ENCODE results near the gene SYT8. TPM values are rescaled to one million over a fixed set of nuclear protein-coding genes. Genes with fewer than 3 reads are reported as not detected.
A peak's percentile ranks its signal among the peaks of the same experiment; 100 is the strongest.

Gene SYT8
- total RNA-seq, 2 experiments from 2014 or later: not detected

DNA sequence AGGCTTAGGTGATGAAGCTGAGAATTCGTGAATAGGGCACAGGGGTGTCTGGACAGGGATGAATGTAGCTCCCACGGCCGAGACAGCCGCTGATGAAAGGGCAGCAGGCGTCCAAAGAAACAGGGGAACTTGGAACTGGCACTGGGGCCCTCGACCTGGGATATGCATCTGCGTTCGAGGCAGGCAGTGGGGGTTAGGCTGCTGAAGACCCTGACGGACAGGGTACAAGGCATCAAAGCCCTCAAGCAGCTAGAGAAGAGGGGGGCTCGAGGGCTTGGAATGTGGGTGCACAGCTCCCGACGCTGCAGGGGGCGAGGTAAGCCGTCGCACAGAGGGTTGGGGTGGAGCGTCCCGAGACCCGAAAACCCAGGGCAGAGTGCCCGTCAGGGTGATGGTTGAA lies 6.9 kb upstream of the SYT8 start:
- no peak for DNase-seq
- intact Hi-C loops (cut with DNase I, micrococcal nuclease): no loop called here

DNA sequence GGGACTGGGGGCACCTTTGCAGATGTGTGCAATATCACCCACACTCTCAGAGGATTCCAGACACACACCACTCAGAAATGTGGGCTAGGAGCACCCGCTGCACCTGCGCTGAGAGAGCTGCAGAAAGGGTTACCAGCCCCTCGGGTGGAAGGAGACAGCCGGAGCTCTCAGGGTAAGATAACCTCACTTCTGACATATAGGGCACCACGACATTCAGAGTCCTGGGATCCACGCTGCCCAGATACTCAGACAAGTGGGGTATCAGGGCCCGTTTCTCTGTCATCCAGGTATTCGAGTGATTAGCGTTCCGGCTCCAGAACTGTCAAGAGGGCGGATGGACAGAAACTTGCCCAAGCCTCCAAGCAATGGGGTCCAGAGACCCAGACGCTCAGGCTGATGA lies 6.2 kb upstream of the SYT8 start:
- Mint-ChIP-seq H3K9me3 (ENCODE audit: low read depth) (no peaks in the 10 kb centered on the region), H3K27ac (no peak overlapping the region), H3K4me3 (no peak overlapping the region), H3K4me1 (no peaks in the 10 kb centered on the region), H3K27me3 (no peaks in the 10 kb centered on the region), H3K36me3 (ENCODE audit: low read depth) (no peaks in the 10 kb centered on the region)
- ChIA-PET POLR2A (no interaction called here), CTCF (interaction anchor here (0.9 to 2.7 kb wide), 2 partner anchors 135 to 176 kb away, joined by 3 to 15 read pairs; no protein-coding TSS in a partner anchor)
- ATAC-seq (no peak), DNase-seq (no peak)
- intact Hi-C loops (cut with DNase I, micrococcal nuclease): no loop called here

More for the DNA sequence above, 6.9 kb upstream of the SYT8 start:
- Mint-ChIP-seq H3K4me1 (no peaks in the 10 kb centered on the region), H3K36me3 (ENCODE audit: low read depth) (no peaks in the 10 kb centered on the region), H3K9me3 (ENCODE audit: low read depth) (no peaks in the 10 kb centered on the region), H3K4me3 (no peak overlapping the region), H3K27me3 (no peaks in the 10 kb centered on the region), H3K27ac (no peak overlapping the region)
- ChIA-PET POLR2A (no interaction called here), CTCF (interaction anchor here (0.9 to 2.7 kb wide), 3 partner anchors 135 to 175 kb away, joined by 3 to 15 read pairs (median 3); no protein-coding TSS in a partner anchor)
- no peak for ATAC-seq

DNA sequence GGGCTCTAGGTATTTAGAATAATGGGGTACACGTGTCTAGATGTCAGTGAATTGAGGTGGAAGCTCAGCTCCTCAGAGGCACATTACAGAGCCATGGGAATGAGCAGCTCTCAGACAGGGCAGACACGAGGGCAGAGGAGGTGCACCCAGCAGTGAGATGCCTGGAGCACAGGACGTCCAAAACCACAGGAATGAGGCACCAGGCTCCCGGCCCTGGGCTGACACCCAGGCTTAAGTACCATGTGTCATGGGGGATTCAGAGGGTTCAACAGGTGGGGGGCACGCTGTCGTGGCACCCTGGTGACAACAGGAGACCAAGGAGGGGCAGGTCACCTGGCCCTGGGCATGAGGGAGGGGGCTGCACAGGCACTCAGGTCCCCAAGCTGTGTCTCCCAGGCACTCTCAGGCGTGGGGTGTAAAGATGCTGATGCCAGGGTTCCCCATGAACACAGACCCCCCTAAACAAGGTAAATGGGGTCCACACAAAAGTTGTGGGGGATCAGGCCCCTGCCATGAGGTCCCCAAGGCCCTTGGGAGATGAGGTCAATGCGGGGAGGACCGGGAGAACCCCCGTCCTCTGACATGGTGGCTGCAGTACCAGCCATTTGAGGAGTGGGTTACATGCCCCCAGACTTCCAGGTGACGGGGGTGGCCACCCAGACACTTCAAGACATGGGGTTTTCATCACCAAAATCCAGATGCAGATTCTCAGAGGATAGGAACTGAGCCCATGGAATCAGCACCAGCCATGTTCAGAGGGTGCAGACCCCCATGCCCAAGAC lies 5.6 kb upstream of the SYT8 start:
- H3K36me3 Mint-ChIP-seq (ENCODE audit: low read depth): no peaks in the 10 kb centered on the region
- H3K27ac Mint-ChIP-seq: no peak overlapping the region
- no peaks in the 10 kb centered on the region for H3K9me3 Mint-ChIP-seq (ENCODE audit: low read depth)
- H3K4me3 Mint-ChIP-seq: no peak overlapping the region
- no peaks in the 10 kb centered on the region for H3K4me1 Mint-ChIP-seq
- H3K27me3 Mint-ChIP-seq: no peaks in the 10 kb centered on the region
- DNase-seq (no peak), ATAC-seq (no peak)
- CTCF ChIA-PET: interaction anchor here (1.0 to 7.8 kb wide), 3 partner anchors 136 to 177 kb away, joined by 3 to 181 read pairs (median 15); no protein-coding TSS in a partner anchor
- POLR2A ChIA-PET: no interaction called here
- intact Hi-C loops (cut with DNase I, micrococcal nuclease): no loop called here

DNA sequence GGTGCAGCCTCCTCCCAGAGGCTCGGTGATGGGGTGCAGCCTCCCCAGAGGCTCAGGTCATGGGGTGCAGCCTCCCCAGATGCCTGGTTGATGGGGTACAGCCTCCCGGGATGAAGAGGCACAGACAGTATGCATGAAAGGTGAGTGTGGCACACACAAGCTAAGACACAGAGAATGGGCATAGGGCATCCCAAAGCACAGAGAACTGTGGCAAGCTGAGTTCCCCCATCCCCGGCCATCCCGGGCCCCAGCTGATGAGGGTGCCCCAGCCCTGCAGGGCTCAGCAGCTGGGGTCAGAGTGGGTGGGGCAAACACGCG lies 4.8 kb upstream of the SYT8 start:
- Mint-ChIP-seq H3K27ac (no peak overlapping the region), H3K9me3 (ENCODE audit: low read depth) (no peaks in the 10 kb centered on the region), H3K27me3 (no peaks in the 10 kb centered on the region), H3K36me3 (ENCODE audit: low read depth) (no peaks in the 10 kb centered on the region), H3K4me3 (no peak overlapping the region), H3K4me1 (no peaks in the 10 kb centered on the region)
- POLR2A ChIA-PET: no interaction called here
- ATAC-seq (no peak), DNase-seq (no peak)
- CTCF ChIA-PET: interaction anchor here (1.0 to 7.8 kb wide), 2 partner anchors 137 to 177 kb away, joined by 3 to 181 read pairs; no protein-coding TSS in a partner anchor
- intact Hi-C loops (cut with DNase I, micrococcal nuclease): no loop called here

DNA sequence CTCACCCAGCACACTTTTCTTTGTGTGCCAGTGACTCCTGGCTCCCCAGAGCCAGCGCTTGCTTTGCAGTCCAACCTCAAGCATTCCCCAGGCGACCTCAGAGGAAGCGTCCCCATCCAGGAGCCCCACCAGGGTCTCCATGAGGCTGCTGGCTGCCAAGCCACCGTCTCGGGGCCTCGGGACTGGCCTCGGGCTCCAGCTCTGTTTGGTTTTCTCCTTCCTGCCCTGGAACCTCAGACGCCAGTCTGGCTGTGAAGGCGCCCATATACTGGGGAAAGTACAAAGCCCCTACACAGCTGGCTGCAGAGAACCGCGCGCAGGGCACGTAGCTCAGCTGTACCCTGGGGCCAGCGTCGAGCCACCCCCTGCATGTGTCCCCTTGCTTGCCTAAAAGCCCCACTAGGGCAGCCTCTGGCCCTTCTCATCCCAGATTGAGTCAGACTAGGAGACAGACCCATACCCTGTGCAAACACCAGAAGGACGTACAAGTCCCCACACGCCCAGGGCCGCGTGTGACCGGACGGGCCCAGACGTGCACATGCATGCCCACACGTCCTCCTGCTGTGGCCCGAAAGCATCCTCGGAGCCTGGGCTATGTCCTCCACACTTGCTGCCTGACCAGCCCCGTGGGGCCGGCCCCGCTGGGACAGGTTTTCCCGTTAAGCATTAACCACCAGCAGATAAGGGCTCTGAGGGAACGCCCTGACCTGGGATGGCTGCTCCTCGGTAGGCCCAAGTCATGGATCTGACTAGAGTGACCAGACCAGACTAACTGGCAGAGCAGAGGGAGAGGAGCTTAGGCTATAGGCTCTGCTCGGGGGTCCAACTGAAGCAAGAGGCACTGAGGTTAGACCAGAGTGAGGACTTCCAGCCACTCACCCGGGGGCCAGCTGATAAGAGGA lies 4.2 kb upstream of the SYT8 start:
- intact Hi-C loops (cut with DNase I, micrococcal nuclease): no loop called here

DNA sequence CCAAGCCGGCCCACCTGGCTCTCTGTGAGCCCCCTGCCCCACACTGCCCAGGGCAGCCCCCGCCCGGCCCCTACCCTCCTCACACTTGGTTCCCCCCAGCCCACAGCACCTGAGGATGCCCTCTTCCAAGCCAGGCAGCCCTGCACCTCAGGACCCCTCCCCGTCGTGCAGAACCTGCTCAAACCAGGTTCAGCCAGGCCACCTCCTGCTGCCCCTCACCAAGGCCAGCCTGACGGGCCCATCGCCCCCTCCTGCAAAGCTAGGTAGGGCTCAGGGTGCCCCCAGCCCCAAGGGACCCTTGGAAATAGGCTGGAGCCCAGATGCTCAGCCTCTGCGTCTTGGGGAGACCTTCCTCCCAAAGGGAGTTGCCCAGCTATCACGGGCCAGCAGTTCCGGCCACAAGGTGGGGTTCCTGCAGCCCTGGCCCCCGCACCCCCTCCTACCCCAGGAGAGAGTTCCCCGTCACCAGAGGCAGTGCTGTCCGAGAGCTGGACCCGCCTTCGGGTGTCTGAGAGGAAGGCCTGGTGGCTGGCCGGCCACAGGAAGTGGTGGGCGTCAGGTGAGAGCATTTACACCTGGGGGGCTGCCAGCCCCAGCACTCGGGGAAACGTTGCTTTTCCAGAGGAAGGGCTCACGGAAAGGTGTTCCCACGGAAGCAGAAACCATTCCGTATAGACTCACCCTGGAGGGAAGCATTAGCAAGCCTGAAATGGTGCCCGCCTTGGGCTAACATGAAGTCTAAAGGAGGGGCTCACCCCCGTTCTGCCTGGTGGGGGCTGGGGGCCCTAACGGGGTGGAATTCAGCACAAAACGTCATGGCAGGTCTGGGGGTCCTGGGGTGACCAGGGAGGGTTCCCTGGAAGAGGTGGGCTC lies 3.2 kb upstream of the SYT8 start:
- ATAC-seq: no peak
- H3K4me1 Mint-ChIP-seq: no peaks in the 10 kb centered on the region

More for the DNA sequence above, 4.2 kb upstream of the SYT8 start:
- Mint-ChIP-seq H3K9me3 (ENCODE audit: low read depth) (no peaks in the 10 kb centered on the region), H3K27me3 (no peaks in the 10 kb centered on the region), H3K27ac (no peak overlapping the region), H3K4me3 (no peak overlapping the region), H3K4me1 (no peaks in the 10 kb centered on the region), H3K36me3 (ENCODE audit: low read depth) (no peaks in the 10 kb centered on the region)
- no peak for DNase-seq
- no peak for ATAC-seq
- CTCF ChIA-PET: interaction anchor here (1.0 to 7.8 kb wide), 4 partner anchors 8 to 191 kb away, joined by 3 to 181 read pairs (median 3); no protein-coding TSS in a partner anchor
- POLR2A ChIA-PET: no interaction called here

DNA sequence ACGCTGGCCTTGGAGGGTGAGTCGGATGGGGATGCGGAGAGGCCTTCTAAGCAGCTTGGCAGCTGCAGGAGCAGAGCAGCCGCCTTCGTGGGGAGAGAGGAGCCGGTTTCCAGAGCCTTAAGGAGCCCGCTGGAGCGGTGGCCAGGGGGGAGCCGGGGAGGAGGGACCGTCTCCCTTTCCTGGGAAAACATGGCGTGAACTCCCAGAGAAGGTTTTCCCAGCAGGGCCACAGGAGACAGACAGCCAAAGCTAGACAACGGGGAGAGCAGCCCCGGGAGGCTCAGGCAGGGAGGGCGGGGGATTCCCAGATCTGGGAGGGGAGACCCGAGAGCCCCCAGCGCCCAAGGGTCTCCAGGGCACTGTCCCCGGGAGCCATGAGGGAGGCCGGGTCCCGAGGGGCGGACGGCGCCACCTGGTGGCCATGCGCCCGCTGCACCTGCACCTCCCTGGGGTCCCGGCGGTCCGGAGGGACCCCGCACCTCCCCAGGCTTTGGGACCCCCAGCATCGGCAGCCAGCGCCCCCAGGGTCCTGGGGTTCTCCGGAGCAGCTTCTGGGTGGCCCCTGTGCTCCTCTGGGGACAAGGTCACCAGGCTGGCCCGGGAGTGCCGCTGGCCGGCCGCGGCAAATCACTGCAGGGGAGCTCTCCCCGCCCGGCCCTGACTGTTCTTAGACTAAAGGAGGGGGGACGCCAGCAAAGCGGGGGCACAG lies 2.4 kb upstream of the SYT8 start:
- Mint-ChIP-seq H3K36me3 (ENCODE audit: low read depth) (no peaks in the 10 kb centered on the region), H3K27ac (no peak overlapping the region), H3K9me3 (ENCODE audit: low read depth) (no peaks in the 10 kb centered on the region), H3K27me3 (no peaks in the 10 kb centered on the region), H3K4me3 (no peak overlapping the region), H3K4me1 (no peaks in the 10 kb centered on the region)
- intact Hi-C loops (cut with DNase I, micrococcal nuclease): loop anchor here (1.0 to 2.0 kb wide), 4 partner anchors 138 to 180 kb away; no protein-coding TSS in a partner anchor
- CTCF ChIA-PET: interaction anchor here (0.6 to 7.8 kb wide), 31 partner anchors 10 to 319 kb away, joined by 3 to 181 read pairs (median 4); partner anchors contain the start of gene H19
- POLR2A ChIA-PET: interaction anchor here (0.8 to 1.2 kb wide), 2 partner anchors 138 to 140 kb away, joined by 3 read pairs; no protein-coding TSS in a partner anchor
- peak; percentile 81 for DNase-seq
- peak; percentile 75 for ATAC-seq

More for the DNA sequence above, 3.2 kb upstream of the SYT8 start:
- intact Hi-C loops (cut with DNase I, micrococcal nuclease): loop anchor here (1.0 to 2.0 kb wide), 4 partner anchors 137 to 179 kb away; no protein-coding TSS in a partner anchor
- Mint-ChIP-seq H3K27ac (no peak overlapping the region), H3K36me3 (ENCODE audit: low read depth) (no peaks in the 10 kb centered on the region), H3K27me3 (no peaks in the 10 kb centered on the region), H3K4me3 (no peak overlapping the region), H3K9me3 (ENCODE audit: low read depth) (no peaks in the 10 kb centered on the region)
- POLR2A ChIA-PET: no interaction called here
- CTCF ChIA-PET: interaction anchor here (0.6 to 7.8 kb wide), 8 partner anchors 9 to 320 kb away, joined by 3 to 181 read pairs (median 13); no protein-coding TSS in a partner anchor
- no peak for DNase-seq

DNA sequence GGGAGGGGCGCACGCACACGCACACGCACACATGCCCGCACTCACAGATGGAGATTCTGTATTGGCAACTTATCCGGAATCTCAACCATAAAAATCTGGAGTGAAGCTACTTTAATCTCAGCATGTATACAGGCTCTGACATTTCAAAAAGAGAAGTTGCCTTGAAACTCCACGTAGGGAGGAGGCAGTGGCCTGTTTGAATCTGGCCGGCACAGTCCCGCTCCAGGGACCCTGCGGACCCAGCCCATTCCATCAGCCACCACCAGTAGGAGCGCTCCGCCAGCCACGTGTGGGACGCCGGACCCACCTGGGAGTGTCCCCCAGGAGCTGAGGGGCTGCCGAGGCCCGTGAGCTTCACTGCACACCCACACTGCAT lies 1.9 kb upstream of the SYT8 start:
- Mint-ChIP-seq H3K27ac (no peak overlapping the region), H3K36me3 (ENCODE audit: low read depth) (no peaks in the 10 kb centered on the region), H3K9me3 (ENCODE audit: low read depth) (no peaks in the 10 kb centered on the region), H3K27me3 (no peaks in the 10 kb centered on the region), H3K4me1 (no peaks in the 10 kb centered on the region), H3K4me3 (no peak overlapping the region)
- DNase-seq (no peak), ATAC-seq (no peak)
- intact Hi-C loops (cut with DNase I, micrococcal nuclease): loop anchor here (1.0 to 2.0 kb wide), 4 partner anchors 139 to 181 kb away; no protein-coding TSS in a partner anchor
- CTCF ChIA-PET: interaction anchor here (0.6 to 7.8 kb wide), 33 partner anchors 18 to 318 kb away, joined by 3 to 181 read pairs (median 4); partner anchors contain the start of gene H19
- POLR2A ChIA-PET: interaction anchor here (0.8 to 1.2 kb wide), 2 partner anchors 139 to 141 kb away, joined by 3 read pairs; no protein-coding TSS in a partner anchor

DNA sequence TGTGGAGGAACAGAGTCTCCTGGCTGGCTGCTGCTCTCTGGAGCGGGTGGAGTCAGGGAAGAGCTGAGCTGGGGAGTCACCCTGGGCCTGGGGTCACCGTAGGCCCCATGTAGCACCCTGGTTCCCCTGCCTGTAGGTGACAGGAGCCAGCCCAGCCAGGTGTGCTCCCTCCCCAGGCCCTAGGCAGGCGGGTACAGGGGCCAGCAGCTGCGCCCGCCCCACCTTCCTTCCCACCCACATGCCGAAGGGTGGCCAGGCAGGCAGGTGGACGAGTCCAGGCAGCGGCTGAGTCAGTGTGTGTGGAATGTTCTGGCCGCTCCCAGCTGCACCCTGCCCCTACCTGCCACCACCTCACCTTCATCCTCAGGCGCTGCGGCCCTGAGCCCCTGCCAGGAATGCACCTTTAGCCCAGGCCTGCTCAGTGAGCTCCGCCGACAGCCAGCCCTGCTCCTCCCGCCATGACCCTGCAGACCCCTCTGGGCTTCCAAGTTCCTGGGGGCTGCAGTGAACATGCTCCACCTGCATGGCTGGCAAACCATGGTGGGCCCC lies 654 bp upstream of the SYT8 start:
- Mint-ChIP-seq H3K4me3 (no peak overlapping the region), H3K27me3 (no peaks in the 10 kb centered on the region), H3K27ac (no peak overlapping the region), H3K9me3 (ENCODE audit: low read depth) (no peaks in the 10 kb centered on the region), H3K36me3 (ENCODE audit: low read depth) (no peaks in the 10 kb centered on the region), H3K4me1 (no peaks in the 10 kb centered on the region)
- POLR2A ChIA-PET: no interaction called here
- ATAC-seq: no peak
- no peak for DNase-seq
- intact Hi-C loops (cut with DNase I, micrococcal nuclease): no loop called here
- CTCF ChIA-PET: interaction anchor here (0.6 to 7.8 kb wide), 13 partner anchors 16 to 331 kb away, joined by 3 to 181 read pairs (median 5); no protein-coding TSS in a partner anchor

DNA sequence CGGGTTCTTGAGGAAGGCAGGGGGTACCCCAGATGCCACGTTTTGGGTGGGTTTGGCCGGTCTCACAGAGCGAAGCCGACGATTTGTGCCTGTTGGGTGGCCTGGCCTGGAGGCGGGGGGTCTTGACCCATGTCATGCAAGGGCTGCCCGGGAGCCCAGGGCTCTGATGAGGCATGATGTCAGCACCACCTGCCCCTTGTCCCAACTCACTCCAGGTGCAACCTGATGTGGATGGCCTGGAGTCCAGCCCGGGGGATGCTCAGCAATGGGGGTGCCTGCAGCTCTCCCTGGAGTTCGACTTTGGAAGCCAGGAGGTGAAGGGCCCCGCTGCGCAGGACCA lies 851 bp downstream of the SYT8 start:
- no peak for ATAC-seq
- intact Hi-C loops (cut with DNase I, micrococcal nuclease): loop anchor here in 1 of 2 experiments (2.0 to 5.0 kb wide), 3 partner anchors 47 to 317 kb away; partner anchors contain the start of gene TNNT3
- no peaks in the 10 kb centered on the region for H3K36me3 Mint-ChIP-seq (ENCODE audit: low read depth)
- ChIA-PET CTCF (interaction anchor here (1.6 to 7.8 kb wide), 2 partner anchors 143 to 166 kb away, joined by 23 to 181 read pairs; no protein-coding TSS in a partner anchor), POLR2A (no interaction called here)
- no peaks in the 10 kb centered on the region for H3K4me1 Mint-ChIP-seq
- no peak overlapping the region for H3K27ac Mint-ChIP-seq
- no peak overlapping the region for H3K4me3 Mint-ChIP-seq
- no peaks in the 10 kb centered on the region for H3K9me3 Mint-ChIP-seq (ENCODE audit: low read depth)
- DNase-seq: no peak
- H3K27me3 Mint-ChIP-seq: no peaks in the 10 kb centered on the region
